ENCODE measurements around the gene ATP6V1G2.
"Not testable (repeated sequence)": the region's sequence is repeated elsewhere in the genome, so short reads cannot be mapped to it uniquely, and the experiment has no call there.

Gene ATP6V1G2

DNA sequence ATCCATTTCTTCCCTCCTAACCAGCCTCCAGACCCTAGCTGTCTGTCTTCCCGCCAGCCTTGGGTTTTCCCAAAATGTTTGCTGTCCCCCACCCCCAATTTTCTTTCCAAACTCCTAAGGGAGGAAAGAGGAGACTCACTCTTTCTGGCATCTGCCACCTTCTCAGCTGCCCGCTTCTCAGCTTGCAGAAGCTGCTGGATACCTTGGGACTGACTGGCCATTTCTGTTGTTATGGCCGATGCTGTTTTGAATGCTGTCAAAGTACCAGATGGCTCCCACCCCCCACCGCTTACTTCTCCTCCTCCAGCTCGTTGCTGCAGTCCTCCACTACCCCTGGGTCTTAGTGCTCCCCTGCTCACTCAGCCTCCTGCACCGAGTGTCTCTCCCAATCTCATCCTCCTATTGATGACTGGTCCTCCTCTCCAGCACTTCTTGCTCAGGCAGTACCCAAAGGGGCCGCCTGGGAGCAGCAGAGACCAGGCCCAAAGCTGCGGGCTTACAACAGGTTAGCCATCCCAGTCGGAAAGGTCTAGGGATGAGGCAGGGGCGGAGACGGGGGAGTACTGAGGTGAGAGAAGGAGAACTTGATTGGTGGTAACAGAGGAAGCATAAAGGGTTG lies at the start of gene ATP6V1G2:
Gene ATP6V1G2 (minus strand): TSS at position 270 of the 619 bp plus-strand sequence. CDS start 49 bp downstream, at position 221.
- peak; percentile 85 for DNase-seq

DNA sequence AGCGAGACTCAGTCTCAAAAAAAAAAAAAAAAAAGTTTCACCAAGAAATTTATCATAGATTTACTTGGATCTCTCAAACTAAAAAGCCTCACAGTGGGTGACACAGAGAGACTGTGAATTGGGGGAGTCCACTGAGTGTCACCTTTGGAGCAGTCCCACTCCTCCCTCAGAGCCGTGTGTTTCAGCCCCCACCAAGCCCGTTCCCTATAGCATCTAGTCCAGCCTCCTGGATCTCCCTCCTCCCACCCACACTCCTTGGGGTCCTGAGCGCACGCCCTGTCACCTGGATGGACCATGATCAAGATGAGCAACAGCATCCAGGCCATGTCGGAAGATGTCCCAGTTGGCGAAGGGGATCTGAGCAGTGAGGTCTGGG lies 46.0 kb upstream of the ATP6V1G2 start:
- DNase-seq: no peak

DNA sequence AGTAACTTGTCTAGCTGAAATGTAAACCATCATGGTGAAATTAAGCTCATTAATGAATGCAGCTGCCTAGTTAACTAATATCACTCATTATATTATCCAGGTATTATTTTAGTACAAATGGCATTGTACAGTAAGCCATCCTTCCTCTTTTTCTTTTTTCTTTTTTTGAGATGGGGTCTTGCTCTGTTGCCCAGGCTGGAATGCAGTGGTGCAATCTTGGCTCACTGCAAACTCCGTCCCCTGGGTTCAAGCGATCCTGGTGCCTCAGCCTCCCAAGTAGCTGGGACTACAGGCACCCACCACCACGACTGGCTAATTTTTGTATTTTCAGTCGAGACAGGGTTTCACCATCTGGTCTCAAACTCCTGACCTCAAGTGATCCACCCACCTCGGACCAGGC lies 44.3 kb upstream of the ATP6V1G2 start:
- DNase-seq: not testable (repeated sequence)

DNA sequence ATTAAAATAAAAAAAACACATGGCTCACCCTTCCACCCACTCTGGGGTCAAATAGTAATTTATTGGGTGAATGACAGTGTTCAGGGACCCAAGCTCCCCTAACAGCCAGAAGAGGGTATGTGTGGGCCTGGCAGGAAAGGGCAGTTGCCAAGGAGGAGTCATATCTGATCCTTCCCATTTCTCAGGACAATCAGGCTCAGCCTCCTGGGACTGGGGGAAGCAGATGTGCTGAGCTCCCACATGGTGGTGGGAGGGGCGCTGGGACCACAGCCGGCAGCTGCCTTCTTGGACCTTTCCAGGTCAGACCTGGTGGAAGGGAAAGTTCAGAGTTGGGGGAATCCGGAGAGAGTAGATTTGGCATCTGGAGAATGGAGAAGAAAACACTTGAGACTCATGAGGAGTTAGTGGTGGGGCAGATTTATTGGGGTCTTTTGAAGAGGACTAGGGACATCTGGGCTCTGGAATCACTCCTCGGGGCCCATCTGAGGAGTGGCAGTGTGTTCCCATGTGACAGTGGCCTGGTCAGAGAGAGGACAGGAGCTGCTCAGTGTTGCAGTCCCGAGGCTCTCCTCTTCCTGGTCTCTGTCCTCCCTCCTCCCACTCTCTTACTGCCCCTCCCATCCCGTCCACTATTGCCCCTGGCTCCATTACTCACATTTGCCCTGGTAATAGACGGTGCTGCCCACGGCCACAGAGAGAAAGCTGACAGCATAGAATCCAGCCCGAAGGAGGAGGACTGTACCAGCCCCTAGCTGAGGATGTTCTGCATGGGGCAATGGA lies 42.7 kb upstream of the ATP6V1G2 start:
- DNase-seq: no peak

DNA sequence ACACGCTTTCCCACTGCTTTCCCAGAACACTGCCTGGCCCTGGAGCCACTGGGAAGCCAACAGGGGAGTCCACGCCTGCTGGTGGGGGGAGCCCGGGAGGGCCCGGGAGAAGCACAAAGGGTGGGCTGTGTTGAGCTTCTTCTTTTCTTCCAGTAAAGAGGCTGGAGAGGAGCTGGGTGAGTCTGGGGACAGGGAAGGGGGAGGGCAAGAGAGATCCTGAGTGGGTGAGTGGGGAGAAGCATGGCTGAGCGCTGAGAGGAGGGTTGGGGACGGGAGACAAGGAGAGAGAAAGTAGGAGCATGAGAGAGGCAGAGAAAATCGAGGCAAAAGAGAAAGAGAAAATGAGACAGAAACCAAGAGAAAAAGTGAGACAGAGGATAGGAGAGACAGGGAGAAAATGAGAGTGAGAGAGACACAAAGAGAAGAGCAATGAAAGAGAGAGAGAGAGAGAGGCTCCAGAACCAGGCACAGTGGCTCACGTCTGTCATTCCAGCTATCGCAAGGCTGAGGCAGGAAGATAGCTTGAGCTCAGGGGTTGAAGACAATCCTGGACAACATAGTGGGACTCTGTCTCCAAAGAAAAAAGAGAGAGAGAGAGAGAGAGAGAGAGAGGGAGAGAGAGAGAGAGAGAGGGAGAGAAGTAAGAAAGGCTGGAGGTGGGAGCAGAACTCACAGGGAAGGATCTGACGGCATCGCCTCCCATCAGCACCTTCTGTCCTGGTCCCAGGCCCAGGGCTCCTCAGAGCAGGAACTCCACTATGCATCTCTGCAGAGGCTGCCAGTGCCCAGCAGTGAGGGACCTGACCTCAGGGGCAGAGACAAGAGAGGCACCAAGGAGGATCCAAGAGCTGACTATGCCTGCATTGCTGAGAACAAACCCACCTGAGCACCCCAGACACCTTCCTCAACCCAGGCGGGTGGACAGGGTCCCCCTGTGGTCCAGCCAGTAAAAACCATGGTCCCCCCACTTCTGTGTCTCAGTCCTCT lies 41.7 kb upstream of the ATP6V1G2 start:
- DNase-seq: peak; percentile 11

DNA sequence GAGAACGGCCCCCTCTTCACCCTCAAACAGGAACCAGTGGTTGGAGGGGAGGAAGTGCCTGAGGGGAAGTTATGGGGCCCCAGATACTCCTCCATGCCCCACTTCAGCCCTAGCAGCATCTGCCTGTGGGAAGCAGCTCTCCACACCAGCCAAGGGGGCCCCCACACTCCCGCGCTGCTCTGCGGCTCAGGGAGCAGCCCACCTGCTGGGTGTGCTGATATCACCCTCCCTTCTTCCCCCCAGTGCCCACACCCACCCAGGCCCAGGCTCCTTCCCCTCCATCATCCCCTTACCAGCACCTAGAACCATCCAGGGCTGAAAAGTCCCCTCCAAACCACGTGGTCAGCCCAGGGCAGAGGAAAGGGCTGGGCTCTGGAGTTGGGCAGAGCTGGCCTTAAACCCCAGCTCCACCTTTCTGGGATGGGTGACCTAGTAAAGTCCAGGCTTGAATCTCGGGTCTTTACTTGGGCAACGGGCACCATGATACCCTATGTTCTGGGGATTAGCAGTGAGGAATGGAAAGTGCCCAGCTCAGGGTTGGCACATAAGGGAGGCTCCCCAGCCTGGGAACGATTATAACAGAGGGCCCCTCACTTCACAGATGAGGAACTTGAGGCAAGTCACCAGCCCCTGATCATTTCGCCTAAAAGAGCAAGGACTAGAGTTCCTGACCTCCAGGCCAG lies 40.3 kb upstream of the ATP6V1G2 start:
- DNase-seq: peak; percentile 52

DNA sequence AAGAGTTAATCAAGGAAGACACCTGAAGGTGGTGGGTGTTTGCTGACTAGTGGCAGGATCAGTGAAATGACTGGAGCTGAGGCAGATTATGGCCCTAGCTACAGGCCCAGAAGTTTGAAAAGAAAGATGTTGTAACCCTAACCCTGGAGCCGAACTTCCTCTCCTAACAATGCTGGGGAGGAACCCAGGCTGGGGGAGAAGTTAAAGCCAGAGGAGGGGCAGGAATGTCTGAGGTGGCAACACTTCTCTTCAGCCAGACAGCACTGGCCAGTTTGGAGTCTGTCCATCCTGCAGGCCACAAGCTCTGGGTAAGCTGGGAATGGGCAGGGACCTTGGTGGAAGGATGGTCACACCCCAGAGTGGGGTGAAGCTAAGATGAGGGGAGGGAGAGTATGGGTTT lies 39.6 kb upstream of the ATP6V1G2 start, which contains the start of gene LST1:
Gene LST1 (plus strand): TSS at position 270 of the 400 bp plus-strand sequence. CDS start 1,023 bp downstream, outside the sequence.
- no peak for DNase-seq

DNA sequence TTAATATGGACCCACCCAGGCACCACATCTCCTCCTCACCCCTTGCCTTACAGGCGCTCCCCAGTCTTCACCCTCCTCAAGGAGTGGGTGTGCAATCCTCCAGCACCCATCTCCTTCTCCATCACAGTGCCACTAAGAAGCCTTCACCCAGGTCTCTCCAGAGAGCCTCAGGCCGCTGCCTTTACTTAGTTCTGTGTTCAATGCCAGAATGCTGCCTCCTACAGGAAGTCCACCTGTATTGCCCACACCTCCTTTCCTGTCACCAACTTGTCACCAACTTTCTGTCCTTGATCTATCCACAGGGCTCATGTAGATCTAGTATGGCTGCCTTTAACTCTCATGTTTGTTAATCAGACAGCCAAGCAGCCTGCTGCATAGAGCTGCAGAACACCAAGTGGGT lies 39.1 kb upstream of the ATP6V1G2 start:
- peak; percentile 66 for DNase-seq

DNA sequence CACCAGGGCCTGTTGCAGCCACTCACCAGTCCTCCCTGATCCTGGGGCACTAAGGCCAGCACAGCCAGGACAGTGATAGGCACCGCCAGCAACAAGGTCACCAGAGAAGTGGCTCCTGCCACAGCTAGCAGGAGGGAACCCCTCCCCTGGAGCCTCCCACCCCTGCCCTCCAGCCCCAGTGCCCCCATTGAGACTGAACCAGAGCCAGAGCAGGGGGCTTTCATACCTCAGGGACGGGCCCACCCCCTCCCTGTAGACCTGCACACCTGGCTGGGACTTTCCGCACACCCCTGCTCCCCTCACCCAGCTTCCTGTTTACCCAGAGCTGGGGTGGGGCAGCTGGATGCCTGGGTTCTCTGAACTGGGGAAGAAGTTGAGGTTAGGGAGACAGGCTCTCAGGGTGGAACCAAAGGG lies 35.8 kb upstream of the ATP6V1G2 start, which contains the start of gene LTB:
Gene LTB (minus strand): TSS at position 195 of the 414 bp plus-strand sequence. CDS start 7 bp downstream, at position 188.
- peak; percentile 83 for DNase-seq

DNA sequence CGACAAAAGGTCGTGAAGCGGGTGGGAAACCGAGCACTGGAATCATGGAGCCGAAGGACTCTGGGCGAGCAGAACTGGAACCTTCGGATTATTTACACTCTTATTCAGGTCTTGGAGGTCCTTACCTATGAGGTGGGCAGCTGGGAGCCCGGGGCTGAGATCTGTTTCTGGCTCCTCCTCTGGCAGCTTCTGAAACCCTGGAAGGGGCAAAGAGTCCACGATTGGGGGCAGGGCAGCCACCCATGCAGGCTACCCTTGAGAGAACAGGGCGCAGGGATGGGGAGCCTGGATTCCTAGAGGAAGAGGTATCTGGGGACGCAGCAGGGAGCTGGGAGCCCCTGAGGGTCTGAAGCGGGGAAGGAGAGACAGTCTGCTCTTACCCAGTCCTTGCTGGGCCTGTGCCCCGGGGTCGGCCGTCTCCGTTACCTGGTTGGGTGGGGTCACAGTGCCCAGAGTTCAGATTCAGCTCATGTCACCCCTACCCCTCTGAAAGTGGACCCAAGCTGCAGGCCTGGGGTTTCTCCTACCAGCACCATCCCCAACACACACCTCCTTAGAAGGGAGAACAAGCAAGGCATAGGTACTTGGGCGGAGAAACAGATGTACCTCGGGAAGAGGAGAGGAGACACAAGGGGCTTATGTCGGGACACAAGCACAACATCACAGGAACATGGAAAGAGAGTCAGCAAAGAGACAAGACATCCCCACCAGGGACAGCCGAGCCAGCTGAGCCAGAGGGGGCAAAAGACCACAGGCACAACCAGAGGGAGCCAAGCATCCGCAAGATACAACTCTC lies 35.2 kb upstream of the ATP6V1G2 start:
- DNase-seq: peak; percentile 56

DNA sequence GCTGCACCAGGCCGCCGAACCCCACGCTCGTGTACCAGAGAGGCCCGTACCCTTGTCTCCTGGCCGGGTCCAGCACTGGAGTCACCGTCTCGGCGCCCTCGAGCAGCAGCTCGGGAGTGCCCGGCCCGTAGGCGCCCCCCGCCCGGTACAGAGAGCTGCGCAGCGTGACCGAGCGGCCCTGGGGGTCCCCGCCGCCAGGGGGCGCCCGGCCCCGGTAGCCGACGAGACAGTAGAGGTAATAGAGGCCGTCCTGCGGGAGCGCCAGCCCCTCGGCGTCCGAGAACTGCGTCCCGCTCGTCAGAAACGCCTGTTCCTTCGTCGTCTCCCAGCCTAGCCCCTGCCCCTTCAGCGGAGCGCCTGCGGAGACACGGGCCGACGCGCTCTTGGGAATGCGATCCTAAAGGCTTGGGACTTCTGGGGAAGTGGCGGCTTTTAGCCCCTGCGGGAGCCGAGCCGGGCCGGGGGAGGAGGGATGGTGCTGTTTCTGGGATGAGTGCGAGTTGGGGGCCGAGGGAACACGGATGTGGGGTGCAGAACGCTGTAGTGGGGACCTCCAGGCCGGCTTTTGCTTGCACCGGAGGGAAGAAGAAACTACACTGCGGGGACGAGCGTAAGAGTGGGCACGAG lies 34.5 kb upstream of the ATP6V1G2 start:
- peak; percentile 93 for DNase-seq

DNA sequence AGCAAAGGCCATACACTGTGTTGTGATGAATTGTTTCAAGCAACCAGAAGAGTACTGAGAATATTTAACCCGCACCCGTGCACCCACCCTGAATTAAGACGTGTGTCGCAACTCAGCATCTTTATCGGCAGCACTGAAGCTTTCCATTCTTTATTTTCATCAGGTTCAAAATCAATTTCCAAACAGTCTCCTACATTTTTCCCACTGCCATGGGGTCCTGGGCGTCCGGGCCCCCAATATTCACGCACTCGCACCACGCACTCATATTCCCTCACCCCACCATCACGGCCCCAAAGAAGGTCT lies 34.0 kb upstream of the ATP6V1G2 start:
- no peak for DNase-seq

DNA sequence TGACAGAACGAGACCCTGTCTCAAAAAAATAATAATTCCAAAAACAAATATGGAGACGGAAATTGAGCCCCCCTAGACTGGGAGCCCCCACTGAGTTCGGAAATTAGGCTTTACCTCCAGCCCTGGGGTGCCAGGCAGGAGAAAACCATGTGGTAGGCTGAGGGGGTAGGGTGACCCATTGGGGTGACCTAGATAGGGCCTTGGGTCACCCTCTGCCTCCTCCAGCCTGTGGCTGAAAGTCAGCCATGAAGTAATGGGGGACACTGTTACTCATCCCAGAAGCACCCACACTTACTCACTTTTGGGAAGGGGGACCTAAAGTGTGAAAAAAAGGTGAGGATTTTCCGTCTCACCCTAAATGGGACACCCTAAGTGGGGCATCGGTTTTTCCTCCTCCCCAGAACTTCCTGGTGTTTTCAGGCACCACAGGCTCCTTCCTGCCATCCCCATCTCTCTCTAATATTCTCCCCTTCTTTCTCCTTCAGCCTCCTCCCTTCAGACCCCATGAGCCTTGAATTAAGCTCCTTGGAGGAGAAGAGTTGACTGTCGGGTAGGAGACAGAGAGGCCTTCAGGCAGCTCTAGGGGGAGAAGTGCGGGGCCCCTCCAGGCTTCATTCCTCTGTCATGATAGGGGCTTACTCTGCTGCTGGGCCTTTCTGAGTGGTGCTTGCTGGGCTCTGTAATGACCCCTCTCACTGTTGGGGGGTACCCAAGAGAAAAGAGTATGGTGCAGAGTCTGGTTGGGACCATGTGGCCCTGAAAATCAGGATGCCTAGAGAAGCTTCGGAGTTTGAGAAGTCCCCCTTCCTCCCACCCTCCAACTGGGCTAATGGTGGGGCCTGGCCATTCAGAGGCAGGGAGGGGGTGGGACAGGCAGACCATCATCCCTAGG lies 33.4 kb upstream of the ATP6V1G2 start:
- DNase-seq: peak; percentile 23

DNA sequence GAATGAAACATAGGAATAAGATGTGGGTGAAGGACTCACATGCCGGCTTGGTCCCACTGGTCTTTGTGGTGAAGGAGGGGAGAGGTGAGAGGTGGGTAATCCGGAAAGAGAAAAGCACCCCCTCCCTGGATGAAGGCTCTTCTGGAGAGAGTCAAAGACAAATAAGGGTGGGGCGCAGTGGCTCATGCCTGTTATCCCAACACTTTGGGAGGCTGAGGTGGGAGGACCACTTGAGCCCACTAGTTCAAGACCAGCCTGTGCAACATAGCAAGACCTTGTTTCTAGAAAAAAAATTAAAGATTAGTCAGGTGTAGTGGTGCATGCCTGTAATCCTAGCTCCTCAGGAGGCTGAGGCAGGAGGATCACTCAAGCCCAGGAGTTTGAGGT lies 32.7 kb upstream of the ATP6V1G2 start:
- DNase-seq: no peak

DNA sequence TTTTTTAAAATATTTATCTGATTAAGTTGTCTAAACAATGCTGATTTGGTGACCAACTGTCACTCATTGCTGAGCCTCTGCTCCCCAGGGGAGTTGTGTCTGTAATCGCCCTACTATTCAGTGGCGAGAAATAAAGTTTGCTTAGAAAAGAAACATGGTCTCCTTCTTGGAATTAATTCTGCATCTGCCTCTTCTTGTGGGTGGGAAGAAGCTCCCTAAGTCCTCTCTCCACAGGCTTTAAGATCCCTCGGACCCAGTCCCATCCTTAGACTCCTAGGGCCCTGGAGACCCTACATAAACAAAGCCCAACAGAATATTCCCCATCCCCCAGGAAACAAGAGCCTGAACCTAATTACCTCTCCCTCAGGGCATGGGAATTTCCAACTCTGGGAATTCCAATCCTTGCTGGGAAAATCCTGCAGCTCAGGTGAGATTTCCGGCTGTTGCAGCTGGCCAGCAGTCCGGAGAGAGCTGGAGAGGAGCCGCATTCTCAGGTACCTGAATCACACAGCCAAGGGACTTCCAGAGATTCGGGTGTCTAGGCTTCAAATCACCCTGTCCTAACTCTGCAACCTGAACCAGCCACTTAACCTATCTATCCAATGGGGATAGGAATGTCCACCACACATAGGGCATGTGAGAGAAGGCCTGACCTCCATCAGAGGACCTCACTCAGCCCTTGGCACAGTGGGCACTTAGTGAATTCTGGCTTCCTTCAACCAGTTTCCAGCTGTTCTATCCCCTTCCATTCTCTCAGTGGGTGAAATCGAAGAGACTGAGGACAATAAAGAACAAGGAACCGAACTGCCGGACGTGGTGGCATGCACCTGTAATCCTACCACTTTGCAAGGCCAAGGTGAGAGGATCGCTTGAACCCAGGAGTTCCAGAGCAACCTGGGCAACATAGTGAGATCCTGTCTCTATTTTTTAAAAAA lies 32.0 kb upstream of the ATP6V1G2 start:
- no peak for DNase-seq

DNA sequence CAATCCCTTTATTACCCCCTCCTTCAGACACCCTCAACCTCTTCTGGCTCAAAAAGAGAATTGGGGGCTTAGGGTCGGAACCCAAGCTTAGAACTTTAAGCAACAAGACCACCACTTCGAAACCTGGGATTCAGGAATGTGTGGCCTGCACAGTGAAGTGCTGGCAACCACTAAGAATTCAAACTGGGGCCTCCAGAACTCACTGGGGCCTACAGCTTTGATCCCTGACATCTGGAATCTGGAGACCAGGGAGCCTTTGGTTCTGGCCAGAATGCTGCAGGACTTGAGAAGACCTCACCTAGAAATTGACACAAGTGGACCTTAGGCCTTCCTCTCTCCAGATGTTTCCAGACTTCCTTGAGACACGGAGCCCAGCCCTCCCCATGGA lies 31.2 kb upstream of the ATP6V1G2 start:
- no peak for DNase-seq

DNA sequence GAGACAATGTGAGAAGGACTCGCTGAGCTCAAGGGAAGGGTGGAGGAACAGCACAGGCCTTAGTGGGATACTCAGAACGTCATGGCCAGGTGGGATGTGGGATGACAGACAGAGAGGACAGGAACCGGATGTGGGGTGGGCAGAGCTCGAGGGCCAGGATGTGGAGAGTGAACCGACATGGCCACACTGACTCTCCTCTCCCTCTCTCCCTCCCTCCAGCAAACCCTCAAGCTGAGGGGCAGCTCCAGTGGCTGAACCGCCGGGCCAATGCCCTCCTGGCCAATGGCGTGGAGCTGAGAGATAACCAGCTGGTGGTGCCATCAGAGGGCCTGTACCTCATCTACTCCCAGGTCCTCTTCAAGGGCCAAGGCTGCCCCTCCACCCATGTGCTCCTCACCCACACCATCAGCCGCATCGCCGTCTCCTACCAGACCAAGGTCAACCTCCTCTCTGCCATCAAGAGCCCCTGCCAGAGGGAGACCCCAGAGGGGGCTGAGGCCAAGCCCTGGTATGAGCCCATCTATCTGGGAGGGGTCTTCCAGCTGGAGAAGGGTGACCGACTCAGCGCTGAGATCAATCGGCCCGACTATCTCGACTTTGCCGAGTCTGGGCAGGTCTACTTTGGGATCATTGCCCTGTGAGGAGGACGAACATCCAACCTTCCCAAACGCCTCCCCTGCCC lies 30.6 kb upstream of the ATP6V1G2 start:
- DNase-seq: peak; percentile 59

DNA sequence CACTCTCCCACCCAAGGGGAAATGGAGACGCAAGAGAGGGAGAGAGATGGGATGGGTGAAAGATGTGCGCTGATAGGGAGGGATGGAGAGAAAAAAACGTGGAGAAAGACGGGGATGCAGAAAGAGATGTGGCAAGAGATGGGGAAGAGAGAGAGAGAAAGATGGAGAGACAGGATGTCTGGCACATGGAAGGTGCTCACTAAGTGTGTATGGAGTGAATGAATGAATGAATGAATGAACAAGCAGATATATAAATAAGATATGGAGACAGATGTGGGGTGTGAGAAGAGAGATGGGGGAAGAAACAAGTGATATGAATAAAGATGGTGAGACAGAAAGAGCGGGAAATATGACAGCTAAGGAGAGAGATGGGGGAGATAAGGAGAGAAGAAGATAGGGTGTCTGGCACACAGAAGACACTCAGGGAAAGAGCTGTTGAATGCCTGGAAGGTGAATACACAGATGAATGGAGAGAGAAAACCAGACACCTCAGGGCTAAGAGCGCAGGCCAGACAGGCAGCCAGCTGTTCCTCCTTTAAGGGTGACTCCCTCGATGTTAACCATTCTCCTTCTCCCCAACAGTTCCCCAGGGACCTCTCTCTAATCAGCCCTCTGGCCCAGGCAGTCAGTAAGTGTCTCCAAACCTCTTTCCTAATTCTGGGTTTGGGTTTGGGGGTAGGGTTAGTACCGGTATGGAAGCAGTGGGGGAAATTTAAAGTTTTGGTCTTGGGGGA lies 29.7 kb upstream of the ATP6V1G2 start:
- DNase-seq: no peak
